WTC11 (cell line): ENCODE results near the gene NCKAP5L.
"Not testable (repeated sequence)": the region's sequence is repeated elsewhere in the genome, so short reads cannot be mapped to it uniquely, and the experiment has no call there.

Source experiments
- CTCF ChIP-seq: fragments of 200-600 bp; IDR thresholded peaks from 2 replicates; pipeline ENCODE4 v1.8.0; 2022; ENCODE audit warnings: antibody characterized with exemption
- FOXJ3 ChIP-seq: sonication (generic); formaldehyde crosslinking; IDR thresholded peaks from 2 replicates; pipeline ENCODE4 v1.9.0; 2021; ENCODE audit warnings: missing genetic modification reagents, mild to moderate bottlenecking, borderline replicate concordance
- GRHL2 ChIP-seq: fragments of 250-450 bp; sonication (Bioruptor Pico); IDR thresholded peaks from 2 replicates; pipeline ENCODE4 v1.8.0; 2022; ENCODE audit warnings: mild to moderate bottlenecking, moderate library complexity; ENCODE audit not compliant: insufficient replicate concordance, severe bottlenecking
- MYBL2 ChIP-seq: sonication (generic); formaldehyde crosslinking; IDR thresholded peaks from 2 replicates; pipeline ENCODE4 v1.8.1; 2023; ENCODE audit warnings: mild to moderate bottlenecking, moderate library complexity, missing genetic modification reagents

- not testable (repeated sequence) for TF ChIP-seq FOXJ3 (CRISPR knock-in tag); GRHL2 (CRISPR knock-in tag); CTCF; MYBL2 (CRISPR knock-in tag)
Observed at GRCh38 chr12:49855890-49856289, 27.7 kb upstream of the NCKAP5L start.
